Measurements from ENCODE around the gene F7. TPM values are rescaled to one million over a fixed set of nuclear protein-coding genes. Genes with fewer than 3 reads are reported as not detected.

F7 gene
- total and polyA plus RNA-seq, 2 of the 4 experiments (the other 2 are of a cell fraction) = under 0.01 to 0.07 TPM

GRCh38 chr13:113143466-113144254, 38.1 kb downstream of the F7 start:
- Histone ChIP-seq H2AK9ac (replicated peaks; ENCODE audit: low read depth, low read length, poor library complexity) (no peak overlapping the region), H3K14ac (replicated peaks; ENCODE audit: low read depth, low read length) (no peak overlapping the region), H3K79me1 (ENCODE audit: low read depth in 1 of 2, low read length in 2 of 2) (no peaks in the 10 kb centered on the region), H2BK20ac (ENCODE audit: low read depth, low read length) (no peak overlapping the region), H4K91ac (ENCODE audit: insufficient read depth, low read depth, low read length) (no peak overlapping the region), H2BK5ac (ENCODE audit: low read depth, low read length, poor library complexity, severe bottlenecking) (no peak overlapping the region), H4K5ac (ENCODE audit: low read depth, low read length) (no peak overlapping the region), H3K4me2 (ENCODE audit: low read depth, low read length) (no peak overlapping the region), H3K27ac (ENCODE audit: insufficient read depth, low read length) (no peak overlapping the region), H3K4me3 (ENCODE audit: insufficient read depth, low read depth, low read length) (no peak overlapping the region), H2BK15ac (ENCODE audit: low read depth, low read length) (no peak overlapping the region), H3K4ac (ENCODE audit: low read depth, low read length) (no peak overlapping the region), H3K56ac (ENCODE audit: extremely low read depth, insufficient read depth, low read length) (no peak overlapping the region), H3K27me3 (ENCODE audit: control insufficient read depth, insufficient read depth, low read length) (0 out of 2 replicates have a peak, but pooled peaks cover 2% of the 10 kb centered on the region), H3K9me1 (ENCODE audit: insufficient read depth, low read length) (no peaks in the 10 kb centered on the region; the same call in 1 of the 2 replicates), H4K20me1 (ENCODE audit: insufficient read depth, low read length) (no peaks in the 10 kb centered on the region), H2AK5ac (ENCODE audit: low read depth, low read length) (no peak overlapping the region), H3K4me1 (ENCODE audit: control insufficient read depth, insufficient read depth, low read length) (no peaks in the 10 kb centered on the region), H2AFZ (replicated peaks; ENCODE audit: low read length, poor library complexity) (no peak overlapping the region), H4K8ac (ENCODE audit: low read depth in 2 of 2, low read length in 2 of 2) (no peak overlapping the region), H3K9ac (ENCODE audit: low read depth, low read length) (no peak overlapping the region), H3K36me3 (ENCODE audit: control insufficient read depth, insufficient read depth, low read length) (0 out of 2 replicates have a peak, but pooled peaks cover 1% of the 10 kb centered on the region), H3K23ac (ENCODE audit: low read depth, low read length) (no peak overlapping the region), H2BK120ac (ENCODE audit: low read depth, low read length) (no peak overlapping the region), H3K18ac (ENCODE audit: low read depth, low read length) (no peak overlapping the region), H3K9me3 (ENCODE audit: control insufficient read depth, insufficient read depth, low read length) (no peaks in the 10 kb centered on the region)
- ChIA-PET CTCF (interaction anchor here (0.6 kb wide), 2 partner anchors 16 to 24 kb away, joined by 3 to 10 read pairs; no protein-coding TSS in a partner anchor), POLR2A (ENCODE audit: unreplicated experiment) (no interaction called here)
- dilution Hi-C loops (cut with HindIII; ENCODE audit: low sequenced_read_pairs, unreplicated experiment) (no loop called here), intact Hi-C loops (cut with micrococcal nuclease) (no loop called here), in situ Hi-C loops (cut with MboI; ENCODE audit: low sequenced_read_pairs) (no loop called here)
- DNase-seq (no peak), ATAC-seq (ENCODE audit: low read depth) (no peak)
- no peak for TF ChIP-seq RFX5 (IDR thresholded peaks at IDR 0.05; ENCODE audit: low read depth, low read length)
- no peak for TF ChIP-seq MAZ (IDR thresholded peaks at IDR 0.05; ENCODE audit: borderline replicate concordance, low read depth, low read length)
- TF ChIP-seq CEBPB (IDR thresholded peaks at IDR 0.05; ENCODE audit: low read depth, low read length) = no peak
- no peak for TF ChIP-seq CHD1 (IDR thresholded peaks at IDR 0.05; ENCODE audit: low read depth, low read length)
- 85% methylated on average over 13 of the region's 39 CpGs; no CpG with 5 or more reads in 1 of the 2 experiments for WGBS, 2 experiments (ENCODE audit: extremely low coverage in 2 of 2, insufficient read length in 1 of 2)
- BruUV-seq (replicated peaks) = no TSS peak
